Stimulated activated CD8-positive, alpha-beta memory T cell treated with anti-CD3 and anti-CD28 coated beads, Interleukin-2, amount 100 ng/mL, for 48 hours (primary cell): Measurements from ENCODE around the gene LRRC49.
"Not testable (repeated sequence)": the region's sequence is repeated elsewhere in the genome, so short reads cannot be mapped to it uniquely, and the experiment has no call there.

ENCODE experiments used
- DNase-seq, 2 donors: peaks; one replicate each; pipeline ENCODE4 v3.0.0-alpha.2; 2020; ENCODE audit warnings: low read depth in 2 of 2

LRRC49 gene

DNA sequence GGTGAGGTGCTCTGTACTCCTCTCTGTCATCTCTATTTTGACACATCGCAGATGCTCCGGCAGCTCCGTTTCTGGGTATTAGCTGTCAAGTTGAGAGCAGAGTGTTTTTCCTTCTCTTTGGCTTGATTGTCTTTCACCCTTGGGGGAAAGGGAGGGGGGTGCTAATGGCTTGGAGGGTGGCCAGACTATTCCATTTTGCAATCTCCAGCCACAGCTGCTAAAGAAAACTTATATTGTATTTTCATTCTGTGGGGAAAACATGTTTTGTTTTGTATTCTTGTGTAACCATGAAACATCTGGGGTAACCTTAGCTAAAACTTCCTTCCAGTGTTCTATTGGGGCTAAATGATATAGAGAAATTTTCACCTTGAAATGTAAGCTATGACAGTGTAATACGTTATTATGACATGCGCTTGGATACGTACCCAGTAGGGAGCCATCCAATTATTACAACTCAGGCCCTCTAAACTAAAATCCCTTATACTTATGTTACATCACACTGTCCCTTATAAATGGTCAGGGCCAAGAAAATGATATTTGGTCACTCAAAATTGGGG is 24.6 kb upstream of the LRRC49 start:
- no peak for DNase-seq

GRCh38 chr15:70869346-70869745 is 23.3 kb upstream of the LRRC49 start:
- DNase-seq, result no peak

DNA sequence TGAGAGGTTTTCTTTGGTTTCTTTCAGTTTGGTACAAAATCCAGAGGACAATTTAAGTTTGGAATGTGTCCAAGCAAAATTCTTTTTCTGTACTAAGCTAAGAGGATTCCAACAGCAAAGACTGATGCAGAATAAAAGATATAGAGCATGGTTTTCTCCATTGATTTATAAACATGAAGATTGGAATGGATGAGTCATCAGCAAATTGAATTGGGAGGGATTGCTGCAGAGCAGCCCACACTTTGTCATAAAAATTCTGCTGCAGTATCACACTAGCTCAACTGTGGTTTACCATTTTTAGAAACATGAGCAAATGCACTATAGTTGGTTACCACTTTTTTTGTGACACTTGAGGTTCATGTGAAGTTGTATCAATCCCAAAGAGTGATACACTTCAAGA is 22.6 kb upstream of the LRRC49 start:
- DNase-seq, result no peak

DNA sequence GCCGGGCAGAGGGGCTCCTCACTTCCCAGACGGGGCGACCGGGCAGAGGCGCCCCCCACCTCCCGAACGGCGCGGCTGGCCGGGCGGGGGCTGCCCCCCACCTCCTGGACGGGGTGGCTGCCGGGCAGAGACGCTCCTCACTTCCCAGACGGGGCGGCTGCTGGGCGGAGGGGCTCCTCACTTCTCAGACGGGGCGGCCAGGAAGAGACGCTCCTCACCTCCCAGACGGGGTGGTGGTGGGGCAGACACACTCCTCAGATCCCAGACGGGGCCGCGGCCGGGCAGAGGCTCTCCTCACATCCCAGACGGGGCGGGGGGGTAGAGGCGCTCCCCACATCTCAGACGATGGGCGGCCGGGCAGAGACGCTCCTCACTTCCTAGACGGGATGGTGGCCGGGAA is 21.1 kb upstream of the LRRC49 start:
- not testable (repeated sequence) for DNase-seq

DNA sequence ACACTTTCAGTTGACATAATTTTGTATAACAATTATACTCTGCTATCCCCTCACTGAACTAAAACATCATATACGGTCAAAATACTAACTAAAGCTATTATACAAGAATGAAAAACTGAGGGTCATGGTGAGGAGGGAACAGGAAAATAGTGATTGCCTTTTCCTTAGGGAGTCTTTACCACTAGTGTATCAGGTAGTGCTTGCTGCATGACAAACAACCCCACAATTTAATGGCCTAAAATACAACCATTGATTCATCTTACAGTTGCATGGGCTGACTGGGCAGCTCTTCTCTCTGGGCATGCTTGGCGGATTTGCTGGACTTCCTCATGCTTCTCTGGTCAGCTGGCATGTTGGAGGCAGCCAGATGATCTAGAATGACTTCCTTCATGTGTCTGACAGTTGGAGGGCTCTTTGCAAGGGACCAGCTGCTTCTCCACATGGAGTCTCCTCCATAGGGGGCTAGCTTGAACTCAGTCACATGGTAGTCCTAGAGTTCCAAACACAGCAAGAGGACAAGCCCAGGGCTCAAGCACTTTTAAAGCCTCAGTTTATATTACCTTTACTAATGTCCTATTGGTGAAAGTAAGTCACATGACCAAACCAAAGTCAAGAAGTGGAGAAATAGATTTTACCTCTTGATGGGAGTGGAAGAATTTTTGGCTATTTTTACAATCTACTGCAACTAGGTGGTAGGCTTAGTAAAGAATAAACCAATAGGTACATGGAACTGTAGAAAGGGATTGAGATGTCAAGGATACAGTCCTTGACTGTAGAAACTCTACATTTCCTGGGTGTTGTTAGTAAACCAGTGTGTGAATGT is 19.2 kb upstream of the LRRC49 start:
- DNase-seq, result no peak

DNA sequence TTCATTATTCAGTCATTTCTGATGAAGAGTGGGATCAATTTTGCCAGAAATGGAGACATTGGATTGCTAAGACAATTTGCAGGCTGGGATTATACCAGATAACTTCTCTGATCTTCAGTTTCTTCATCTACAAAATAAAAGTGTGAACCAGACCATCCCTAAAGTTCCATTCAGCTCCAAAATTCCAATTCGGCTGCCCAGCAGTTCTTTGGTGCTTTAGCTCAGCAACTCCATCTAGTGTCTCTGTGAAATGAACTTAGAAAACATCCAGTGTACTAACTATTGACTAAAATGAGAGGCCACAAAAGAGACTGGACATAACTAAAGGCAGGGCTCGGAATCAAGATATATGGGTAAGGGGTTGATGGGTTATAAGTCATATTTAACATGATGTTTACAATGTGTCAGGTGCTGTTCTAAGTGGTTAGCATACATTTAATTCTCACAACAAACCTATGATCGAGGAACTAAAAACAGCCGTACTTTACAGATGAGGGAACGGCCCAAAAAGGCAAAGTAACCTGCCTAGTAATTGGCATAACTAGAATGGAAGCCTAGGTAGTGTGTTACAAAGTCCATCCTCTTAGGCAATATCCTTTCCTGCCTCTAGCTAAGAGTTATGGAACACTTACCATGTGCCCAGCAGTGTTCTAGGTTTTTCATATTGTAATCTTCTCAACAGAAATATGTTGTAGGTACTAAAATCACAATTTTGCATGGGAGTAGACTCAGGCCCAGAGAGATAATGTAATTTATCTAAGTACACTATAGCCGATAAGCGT is 17.4 kb upstream of the LRRC49 start:
- no peak for DNase-seq

DNA sequence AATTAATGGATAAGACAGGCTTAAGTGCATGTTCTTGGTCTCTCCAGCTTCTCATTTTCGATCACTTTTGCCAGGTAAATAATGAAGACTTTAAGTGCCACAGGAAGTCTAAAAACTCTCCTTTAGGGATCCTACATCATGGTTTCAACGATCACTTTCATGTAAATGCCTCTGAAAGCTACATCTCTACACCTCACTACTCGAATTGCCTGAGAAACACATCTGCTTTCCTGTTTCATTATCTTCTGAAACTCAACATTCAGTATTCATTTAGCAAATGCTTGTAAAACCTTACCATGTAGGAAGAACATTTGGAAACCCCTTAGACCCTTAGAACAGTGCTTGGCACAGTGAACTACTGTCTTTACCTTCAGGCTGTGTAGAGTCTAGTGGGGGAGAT is 16.6 kb upstream of the LRRC49 start:
- no peak for DNase-seq

GRCh38 chr15:70876683-70877082 is 15.9 kb upstream of the LRRC49 start:
- no peak for DNase-seq

DNA sequence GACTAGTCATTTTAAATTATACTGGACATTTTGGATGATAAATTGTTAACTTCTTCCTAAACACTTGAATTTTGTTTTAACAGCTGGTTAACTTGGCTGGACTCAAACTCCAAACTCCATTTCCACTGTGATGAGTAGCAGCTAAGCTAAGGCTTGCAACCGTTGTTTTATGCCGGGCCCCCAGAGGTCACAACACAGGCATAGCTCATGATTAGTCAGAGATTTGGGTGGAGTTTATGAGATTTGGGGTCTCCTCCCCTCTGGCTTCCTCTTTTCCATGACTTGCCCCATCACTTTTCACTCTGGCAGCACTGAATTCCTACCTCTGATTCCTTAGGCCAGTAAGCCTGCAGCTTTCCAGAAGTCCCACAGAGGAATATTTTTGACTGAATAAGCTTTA is 13.2 kb upstream of the LRRC49 start:
- DNase-seq, result no peak

DNA sequence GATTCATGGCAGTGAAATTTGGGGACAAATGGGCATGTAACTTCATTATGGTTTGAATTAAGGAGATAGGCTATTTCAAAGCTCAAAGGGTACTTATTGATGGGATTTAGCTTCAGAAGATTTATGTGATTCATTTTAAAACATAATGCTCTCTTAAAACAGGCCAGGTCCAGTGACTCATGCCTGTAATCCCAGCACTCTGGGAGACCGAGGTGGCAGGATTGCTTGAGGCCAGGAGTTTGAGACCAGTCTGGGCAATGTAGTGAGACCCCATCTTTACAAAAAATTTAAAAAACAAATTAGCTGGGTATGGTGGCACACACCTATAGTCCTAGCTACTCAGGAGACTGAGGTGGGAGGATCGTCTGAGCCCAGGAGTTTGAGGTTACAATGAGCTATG is 11.8 kb upstream of the LRRC49 start:
- DNase-seq, result no peak

DNA sequence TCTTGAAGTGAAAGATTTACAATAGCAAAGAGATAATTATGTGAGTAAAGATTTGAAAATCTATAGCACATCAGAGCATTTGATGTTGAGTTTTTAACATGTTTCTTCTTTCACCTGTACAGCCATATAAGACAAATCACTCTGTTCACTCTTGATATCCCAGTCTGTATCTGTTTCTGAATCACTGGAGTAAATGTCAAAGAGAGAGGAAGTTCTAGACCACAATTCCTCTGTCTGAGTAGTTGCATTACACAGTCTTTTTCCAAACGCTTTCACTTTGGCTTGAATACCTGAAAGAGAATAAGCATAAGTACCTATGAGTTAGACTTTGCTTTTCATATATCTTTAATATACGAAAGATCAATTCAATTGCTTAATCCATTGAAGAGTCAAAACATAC is 10.3 kb upstream of the LRRC49 start:
- no peak for DNase-seq

GRCh38 chr15:70892912-70893560 is 410 bp downstream of the LRRC49 start:
- no peak for DNase-seq

- no peak for DNase-seq
Measured at GRCh38 chr15:70902107-70902506, 9.5 kb downstream of the LRRC49 start.

GRCh38 chr15:70906842-70907241 is 14.2 kb downstream of the LRRC49 start:
- DNase-seq, result no peak

- no peak for DNase-seq
Measured at GRCh38 chr15:70907784-70908471, 15.3 kb downstream of the LRRC49 start.

- DNase-seq, result no peak
Measured at GRCh38 chr15:70910958-70911357, 18.3 kb downstream of the LRRC49 start.

DNA sequence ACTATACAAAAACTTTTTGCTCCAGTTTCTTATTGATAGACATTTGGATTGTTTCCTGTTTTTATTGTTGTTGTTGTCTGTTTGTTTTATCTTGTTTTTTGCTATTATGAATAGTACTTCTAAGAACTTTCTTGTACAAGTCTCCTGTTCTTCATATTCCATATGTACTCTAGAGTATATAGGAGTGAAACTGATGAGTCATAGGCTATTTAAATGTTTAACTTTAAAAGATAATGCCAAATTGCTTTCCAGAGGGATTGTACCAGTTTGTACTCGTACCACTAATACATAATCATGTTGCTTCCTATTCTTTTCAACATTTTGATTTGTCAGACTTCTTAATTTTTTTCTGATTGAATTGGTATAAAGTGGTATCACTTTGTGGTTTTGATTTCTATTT is 19.6 kb downstream of the LRRC49 start:
- no peak for DNase-seq

DNA sequence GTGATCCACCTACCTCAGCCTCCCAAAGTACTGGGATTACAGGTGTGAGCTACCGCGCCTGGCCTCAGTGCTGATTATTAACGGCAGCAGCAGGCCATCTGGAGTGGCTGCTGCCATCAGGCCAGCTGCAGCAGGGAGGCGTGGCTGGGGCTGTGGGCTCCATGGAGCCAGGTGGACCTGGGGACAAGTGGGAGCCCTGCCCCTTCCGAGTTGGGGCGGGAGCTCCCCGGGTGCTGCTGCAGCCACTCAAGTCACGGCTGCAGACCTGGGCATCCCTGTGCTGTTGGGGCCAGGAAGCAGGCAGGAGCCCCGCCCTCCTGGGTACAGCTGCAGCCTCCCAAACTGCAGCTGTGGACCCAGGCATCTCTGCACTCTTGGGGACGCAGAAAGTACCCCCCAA is 23.9 kb downstream of the LRRC49 start:
- no peak for DNase-seq

DNA sequence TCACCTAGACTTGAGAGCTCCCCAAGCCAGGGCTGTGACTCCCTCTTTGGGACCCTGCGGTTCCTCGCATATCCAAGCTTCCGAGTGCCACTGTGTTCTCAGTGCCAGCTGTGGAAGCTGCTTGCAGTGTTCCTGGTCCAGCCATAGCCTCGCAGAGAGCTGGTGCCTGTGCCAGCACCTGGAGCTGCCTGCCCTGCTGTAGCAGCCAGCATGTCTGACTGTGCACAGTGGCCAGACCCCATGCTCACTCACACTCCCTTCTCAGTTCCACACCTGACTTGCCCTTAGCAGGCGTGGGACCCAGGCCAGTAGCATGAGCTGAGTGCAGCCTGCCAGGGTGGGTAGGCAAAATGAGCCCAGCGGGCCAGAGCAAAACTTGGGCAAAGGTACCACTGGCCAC is 25.3 kb downstream of the LRRC49 start:
- no peak for DNase-seq

GRCh38 chr15:70920981-70921696 is 28.5 kb downstream of the LRRC49 start:
- no peak for DNase-seq

DNA sequence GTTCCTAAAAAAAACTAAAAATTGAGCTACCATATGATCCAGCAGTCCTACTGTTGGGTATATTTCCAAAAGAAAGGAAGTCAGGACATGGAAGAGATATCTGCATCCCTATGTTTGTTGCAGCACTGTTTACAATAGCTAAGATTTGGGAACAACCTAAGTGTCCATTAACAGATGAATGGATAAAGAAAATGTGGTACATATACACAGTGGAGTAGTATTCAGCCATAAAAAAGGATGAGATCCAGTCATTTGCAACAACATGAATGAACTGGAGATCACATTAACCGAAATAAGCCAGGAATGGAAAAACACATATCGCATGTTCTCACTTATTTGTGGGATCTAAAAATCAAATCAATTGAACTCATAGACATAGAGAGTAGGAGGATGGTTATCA is 29.5 kb downstream of the LRRC49 start:
- no peak for DNase-seq
